Adipose tissue (tissue), 3 donors: ENCODE results near the gene NCOA7. TPM values are rescaled to one million over a fixed set of nuclear protein-coding genes. Genes with fewer than 3 reads are reported as not detected.
"Not testable (repeated sequence)": the region's sequence is repeated elsewhere in the genome, so short reads cannot be mapped to it uniquely, and the experiment has no call there.

Experiments used
- H3K27ac ChIP-seq: one replicate; pipeline ENCODE4 v1.5.1; 2013; ENCODE audit warnings: low read depth, low read length
- WGBS, 3 donors: extraction: QIAGEN DNeasy Blood & Tissue Kit; methylation state at CpG; one replicate each; pipeline ENCODE4 v1.1.7; 2013; 5-methylcytosine and 5-hydroxymethylcytosine counted together
- polyA plus RNA-seq, 3 donors: library from polyadenylated mRNA; stranded (reverse); fragments of 200-250 nt; gene quantifications; one replicate each; pipeline ENCODE4 v1.2.3, GENCODE V29; 2013
- donor health status: healthy with polysubstance abuse.
- donor health status: Bipolar disorder and iron deficiency.
- donor health status: healthy.

The NCOA7 gene
- polyA plus RNA-seq, 3 donors, result 9.6 to 59.0 (median 46.3) TPM

- H3K27ac ChIP-seq, result no peak overlapping the region
- WGBS, 3 donors, result 51 to 76% (median 51%) methylated on average over 4 of the region's 4 CpGs
These were observed 132.7 kb downstream of the NCOA7 start for GRCh38 chr6:125923366-125923877.

GRCh38 chr6:125924169-125924568 is 133.4 kb downstream of the NCOA7 start:
- H3K27ac ChIP-seq, result no peak overlapping the region
- WGBS, 3 donors, result 35 to 81% (median 42%) methylated on average over 2 of the region's 2 CpGs

GRCh38 chr6:125924697-125925358 is 134.1 kb downstream of the NCOA7 start:
- H3K27ac ChIP-seq, result no peak overlapping the region
- WGBS, 3 donors, result 96 to 100% (median 97%) methylated on average over 2 of the region's 2 CpGs

GRCh38 chr6:125926711-125927110 is 136.0 kb downstream of the NCOA7 start:
- WGBS, 3 donors, result 90 to 95% (median 91%) methylated on average over 3 of the region's 3 CpGs
- no peak overlapping the region for H3K27ac ChIP-seq

- H3K27ac ChIP-seq, result no peak overlapping the region
- WGBS, 3 donors, result 47 to 75% (median 59%) methylated on average over 7 of the region's 7 CpGs
These were observed 137.0 kb downstream of the NCOA7 start for GRCh38 chr6:125927761-125928160.

GRCh38 chr6:125930765-125931418 is 140.1 kb downstream of the NCOA7 start:
- WGBS, 3 donors, result 90 to 95% (median 90%) methylated on average over 3 of the region's 3 CpGs
- no peak overlapping the region for H3K27ac ChIP-seq

- H3K27ac ChIP-seq, result no peak overlapping the region
- WGBS, 3 donors, result 85 to 93% (median 87%) methylated on average over 4 of the region's 4 CpGs
These were observed 141.1 kb downstream of the NCOA7 start for GRCh38 chr6:125931733-125932450.

- no peak overlapping the region for H3K27ac ChIP-seq
These were observed 141.7 kb downstream of the NCOA7 start for GRCh38 chr6:125932451-125932795.

GRCh38 chr6:125935520-125935919 is 144.8 kb downstream of the NCOA7 start:
- H3K27ac ChIP-seq, result not testable (repeated sequence)
- WGBS, 3 donors, result 71 to 87% (median 84%) methylated on average over 5 of the region's 5 CpGs

GRCh38 chr6:125939026-125939425 is 148.3 kb downstream of the NCOA7 start:
- no peak overlapping the region for H3K27ac ChIP-seq
- WGBS, 3 donors, result 64 to 89% (median 88%) methylated on average over 1 of the region's 1 CpG

GRCh38 chr6:125939791-125940190 is 149.0 kb downstream of the NCOA7 start:
- WGBS, 3 donors, result 78 to 86% (median 79%) methylated on average over 2 of the region's 2 CpGs
- H3K27ac ChIP-seq, result no peak overlapping the region

GRCh38 chr6:125940247-125941041 is 149.7 kb downstream of the NCOA7 start:
- WGBS, 3 donors, result 55 to 65% (median 60%) methylated on average over 5 of the region's 5 CpGs
- H3K27ac ChIP-seq, result no peak overlapping the region

- no peak overlapping the region for H3K27ac ChIP-seq
- 72 to 90% (median 89%) methylated on average over 10 of the region's 10 CpGs for WGBS, 3 donors
These were observed 152.1 kb downstream of the NCOA7 start for GRCh38 chr6:125942672-125943527.

- WGBS, 3 donors, result 58 to 83% (median 81%) methylated on average over 4 of the region's 4 CpGs
- H3K27ac ChIP-seq, result no peak overlapping the region
These were observed 153.0 kb downstream of the NCOA7 start for GRCh38 chr6:125943528-125944433.

GRCh38 chr6:125944434-125944816 is 153.7 kb downstream of the NCOA7 start:
- WGBS, 3 donors, result 2 to 7% (median 6%) methylated on average over 5 of the region's 5 CpGs

GRCh38 chr6:125944896-125945295 is 154.1 kb downstream of the NCOA7 start:
- H3K27ac ChIP-seq, result no peak overlapping the region
- WGBS, 3 donors, result 34 to 43% (median 41%) methylated on average over 1 of the region's 1 CpG

More at GRCh38 chr6:125944434-125944816, 153.7 kb downstream of the NCOA7 start:
- no peak overlapping the region for H3K27ac ChIP-seq
